ENCODE results near the gene CLPX.
"Not testable (repeated sequence)": the region's sequence is repeated elsewhere in the genome, so short reads cannot be mapped to it uniquely, and the experiment has no call there.

CLPX gene

GRCh38 chr15:65176056-65176455 lies 9.1 kb downstream of the CLPX start:
- in situ Hi-C loops (cut with MboI; ENCODE audit: low sequenced_read_pairs): no loop called here

GRCh38 chr15:65175511-65175910 lies 9.6 kb downstream of the CLPX start:
- in situ Hi-C loops (cut with MboI; ENCODE audit: low sequenced_read_pairs): no loop called here

GRCh38 chr15:65174509-65174908 lies 10.6 kb downstream of the CLPX start:
- in situ Hi-C loops (cut with MboI; ENCODE audit: low sequenced_read_pairs): no loop called here

- in situ Hi-C loops (cut with MboI; ENCODE audit: low sequenced_read_pairs): no loop called here
Measured at GRCh38 chr15:65172531-65172930, 12.6 kb downstream of the CLPX start.

GRCh38 chr15:65171428-65171827 lies 13.7 kb downstream of the CLPX start:
- in situ Hi-C loops (cut with MboI; ENCODE audit: low sequenced_read_pairs): no loop called here

GRCh38 chr15:65165875-65166274 lies 19.3 kb downstream of the CLPX start:
- in situ Hi-C loops (cut with MboI; ENCODE audit: low sequenced_read_pairs): no loop called here

- in situ Hi-C loops (cut with MboI; ENCODE audit: low sequenced_read_pairs): no loop called here
Measured at GRCh38 chr15:65164139-65164538, 21.0 kb downstream of the CLPX start.

GRCh38 chr15:65163041-65163440 lies 22.1 kb downstream of the CLPX start:
- in situ Hi-C loops (cut with MboI; ENCODE audit: low sequenced_read_pairs): no loop called here

GRCh38 chr15:65156692-65157091 lies 28.4 kb downstream of the CLPX start:
- in situ Hi-C loops (cut with MboI; ENCODE audit: low sequenced_read_pairs): no loop called here

- in situ Hi-C loops (cut with MboI; ENCODE audit: low sequenced_read_pairs): no loop called here
Measured at GRCh38 chr15:65154720-65155119, 30.4 kb downstream of the CLPX start.

GRCh38 chr15:65147902-65148301 lies 37.2 kb downstream of the CLPX start:
- in situ Hi-C loops (cut with MboI; ENCODE audit: low sequenced_read_pairs): no loop called here

- in situ Hi-C loops (cut with MboI; ENCODE audit: low sequenced_read_pairs): no loop called here
Measured at GRCh38 chr15:65146438-65146837, 38.7 kb downstream of the CLPX start.

GRCh38 chr15:65138631-65139030 lies 46.5 kb downstream of the CLPX start:
- in situ Hi-C loops (cut with MboI; ENCODE audit: low sequenced_read_pairs): not testable (repeated sequence)

GRCh38 chr15:65137893-65138292 lies 47.2 kb downstream of the CLPX start:
- in situ Hi-C loops (cut with MboI; ENCODE audit: low sequenced_read_pairs): not testable (repeated sequence)

- in situ Hi-C loops (cut with MboI; ENCODE audit: low sequenced_read_pairs): not testable (repeated sequence)
Measured at GRCh38 chr15:65137089-65137488, 48.1 kb downstream of the CLPX start.

- in situ Hi-C loops (cut with MboI; ENCODE audit: low sequenced_read_pairs): no loop called here
Measured at GRCh38 chr15:65134538-65134937, 50.6 kb downstream of the CLPX start.

- in situ Hi-C loops (cut with MboI; ENCODE audit: low sequenced_read_pairs): no loop called here
Measured at GRCh38 chr15:65133548-65134200, 51.5 kb downstream of the CLPX start, which contains the start of gene PDCD7. Gene PDCD7 (minus strand): TSS chr15:65133808. CDS start chr15:65133781, 27 bp downstream.

- in situ Hi-C loops (cut with MboI; ENCODE audit: low sequenced_read_pairs): no loop called here
Measured at GRCh38 chr15:65132878-65133547, 52.1 kb downstream of the CLPX start.

- in situ Hi-C loops (cut with MboI; ENCODE audit: low sequenced_read_pairs): no loop called here
Measured at GRCh38 chr15:65130941-65131340, 54.2 kb downstream of the CLPX start.

GRCh38 chr15:65115542-65115941 lies 69.6 kb downstream of the CLPX start:
- in situ Hi-C loops (cut with MboI; ENCODE audit: low sequenced_read_pairs): no loop called here

- in situ Hi-C loops (cut with MboI; ENCODE audit: low sequenced_read_pairs): no loop called here
Measured at GRCh38 chr15:65115086-65115485, 70.1 kb downstream of the CLPX start, which contains the start of gene UBAP1L. Gene UBAP1L (minus strand): TSS chr15:65115200. CDS start chr15:65106215, 8,985 bp downstream.

GRCh38 chr15:65110676-65111292 lies 74.4 kb downstream of the CLPX start:
- in situ Hi-C loops (cut with MboI; ENCODE audit: low sequenced_read_pairs): no loop called here
